ENCODE results near the gene DNM3.

The DNM3 gene

DNA sequence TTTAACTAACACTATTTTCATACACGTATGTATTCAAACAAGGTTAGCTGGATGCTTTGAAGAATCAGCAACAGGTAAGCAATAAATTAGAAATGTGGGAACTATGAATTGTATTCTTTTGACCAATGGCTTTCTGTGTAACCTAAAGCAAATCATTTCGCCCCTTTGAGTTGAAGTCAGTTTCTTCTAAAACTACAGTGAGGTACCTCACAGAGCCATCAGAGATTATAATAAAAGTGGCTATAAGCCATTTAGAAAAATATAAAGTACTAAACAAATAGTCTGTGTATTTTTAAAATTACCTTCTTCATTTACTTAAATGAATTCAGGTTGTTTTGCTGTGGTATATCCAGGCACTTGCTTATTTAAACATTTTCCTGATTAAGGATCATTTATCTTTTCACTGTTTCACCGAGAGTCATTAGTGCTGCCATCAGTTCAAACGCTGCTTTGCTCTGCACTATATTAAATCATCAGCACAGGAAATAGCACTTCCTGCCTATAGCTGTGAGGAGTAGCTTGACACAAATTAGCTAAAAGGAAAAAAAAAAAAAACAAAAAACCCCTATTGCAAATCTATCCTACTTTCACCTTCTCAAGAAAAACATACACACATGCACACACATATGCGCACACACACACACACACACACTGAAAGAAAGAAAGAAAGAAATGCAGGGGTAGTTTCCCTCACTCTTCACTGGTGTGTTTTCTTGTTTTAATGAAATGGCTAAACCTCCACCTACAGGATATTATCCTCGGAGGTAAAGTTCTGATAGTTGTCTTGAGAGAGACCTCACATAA lies 539.3 kb downstream of the DNM3 start:
- DNase-seq: peak; percentile 25 to 59 (median 41)

DNA sequence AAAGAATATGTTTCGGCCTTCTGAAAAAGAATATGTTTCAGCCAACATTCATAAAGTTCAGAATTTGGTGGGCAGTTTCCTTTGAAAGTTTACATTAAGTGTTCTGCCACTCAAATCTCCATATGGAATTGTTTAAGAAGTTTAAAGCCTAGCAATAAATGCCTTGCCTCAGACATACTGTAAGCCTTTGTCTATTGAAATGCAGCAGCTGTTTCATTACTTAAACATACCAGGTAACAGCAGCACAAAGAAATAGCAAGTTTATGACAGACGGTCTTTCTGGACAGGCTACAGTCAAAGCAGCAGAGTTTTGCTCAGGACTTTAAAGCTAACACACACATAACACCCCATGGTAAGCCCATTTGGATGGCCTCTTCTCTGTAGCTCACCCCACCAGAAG lies 540.6 kb downstream of the DNM3 start:
- no peak for DNase-seq

DNA sequence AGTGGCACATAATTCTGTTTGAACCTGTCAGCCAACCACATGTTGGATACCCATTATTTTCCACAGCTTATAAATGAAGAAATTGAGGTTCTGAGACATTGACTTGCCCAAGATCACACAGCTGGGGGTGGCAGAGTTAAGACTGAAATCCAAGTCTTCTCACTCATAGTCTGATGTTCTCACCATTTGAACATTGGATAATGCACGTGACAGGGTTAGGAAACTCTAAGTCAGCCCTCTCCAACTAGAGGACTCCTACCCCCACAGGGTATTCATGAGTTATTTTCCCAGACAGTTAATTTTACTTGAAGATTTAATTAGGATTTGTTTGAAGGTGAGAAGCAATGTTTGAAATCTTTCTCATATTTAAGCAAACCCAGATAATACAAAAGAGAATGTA lies 541.1 kb downstream of the DNM3 start:
- DNase-seq: no peak

DNA sequence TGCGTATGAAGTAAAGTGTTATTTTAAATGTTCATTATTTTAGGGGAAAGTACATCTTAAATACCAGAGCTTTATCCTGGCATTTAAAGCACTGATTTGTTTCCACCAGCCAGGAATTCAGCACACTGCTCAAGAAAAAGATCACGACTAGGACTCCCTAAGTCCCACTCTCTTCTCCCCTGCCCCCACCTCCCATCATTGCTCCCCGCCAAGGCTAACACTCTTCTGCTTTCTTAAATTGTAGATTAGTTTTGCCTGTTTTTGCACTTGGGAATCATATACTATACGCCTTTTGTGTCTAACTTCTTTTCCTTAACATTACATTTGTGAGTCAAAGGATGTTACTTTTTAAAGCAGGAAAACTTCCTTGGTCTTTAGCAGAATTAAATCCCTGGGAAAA lies 541.7 kb downstream of the DNM3 start:
- no peak for DNase-seq

- DNase-seq: no peak
These were observed 542.2 kb downstream of the DNM3 start for GRCh38 chr1:172383536-172383935.

GRCh38 chr1:172384656-172385055 lies 543.4 kb downstream of the DNM3 start:
- DNase-seq: no peak

- no peak for DNase-seq
These were observed 544.7 kb downstream of the DNM3 start for GRCh38 chr1:172386046-172386445.

GRCh38 chr1:172388490-172388889 lies 547.2 kb downstream of the DNM3 start:
- DNase-seq: no peak

DNA sequence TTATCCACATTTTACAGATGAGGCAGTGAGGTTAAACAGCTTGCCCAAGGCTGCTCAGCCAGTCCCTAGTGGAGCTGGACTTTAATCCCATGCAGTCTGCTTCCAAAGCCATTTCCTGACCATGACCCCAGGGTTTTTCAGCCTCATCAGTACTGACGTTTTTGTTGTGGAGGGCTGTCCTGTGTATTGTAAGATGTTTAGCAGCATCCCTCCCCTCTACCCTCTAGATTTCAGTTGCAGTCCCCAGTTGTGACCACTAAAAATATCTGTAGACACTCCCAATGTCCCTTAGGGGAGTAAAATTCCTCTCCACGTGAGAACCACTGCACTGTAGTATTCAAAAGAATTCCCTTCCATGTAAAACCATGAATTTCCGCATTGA lies 549.0 kb downstream of the DNM3 start:
- DNase-seq: no peak

DNA sequence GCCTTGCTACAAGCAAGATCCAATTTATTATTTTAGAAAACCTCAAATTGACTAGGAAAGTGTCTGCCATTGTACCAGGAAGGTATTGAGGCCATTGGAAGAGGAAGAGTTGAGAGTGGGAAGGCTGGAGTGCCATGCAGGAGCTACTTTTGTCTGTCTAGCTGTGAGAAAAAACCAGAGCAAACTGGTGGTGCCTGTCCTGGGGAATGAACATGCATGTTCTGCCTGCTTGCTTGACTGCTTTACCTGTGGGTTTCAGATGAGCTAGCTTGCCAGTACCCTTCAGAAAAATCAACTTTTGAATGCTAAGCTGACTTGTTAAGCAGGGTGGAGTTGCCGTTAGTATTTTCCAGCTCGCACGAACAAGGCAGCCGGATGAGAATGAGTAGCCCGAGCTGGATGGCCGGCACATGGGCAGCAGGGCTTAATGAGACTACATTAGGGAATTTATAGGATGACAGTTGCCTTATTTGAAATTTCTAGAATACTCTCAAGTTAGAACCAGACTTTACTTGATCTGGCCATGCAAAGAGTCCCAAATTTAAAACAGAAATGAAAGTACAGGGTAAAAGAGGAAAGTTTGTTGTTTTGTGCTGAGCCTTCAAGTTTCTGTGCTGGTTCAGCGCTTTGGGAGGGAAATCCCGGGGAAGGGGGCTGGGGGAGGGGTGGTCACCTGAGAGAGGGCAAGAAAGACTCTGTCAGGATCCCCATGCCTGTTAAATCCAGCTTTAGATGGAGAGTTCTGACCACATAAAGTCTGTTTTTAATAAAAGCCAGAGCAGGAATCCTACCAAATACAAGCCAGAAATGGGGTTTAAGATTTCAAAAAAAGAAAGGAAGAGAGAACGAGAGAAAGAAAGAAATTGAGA lies 549.6 kb downstream of the DNM3 start:
- DNase-seq: peak in 2 of 3 donors; percentile 10 to 33

DNA sequence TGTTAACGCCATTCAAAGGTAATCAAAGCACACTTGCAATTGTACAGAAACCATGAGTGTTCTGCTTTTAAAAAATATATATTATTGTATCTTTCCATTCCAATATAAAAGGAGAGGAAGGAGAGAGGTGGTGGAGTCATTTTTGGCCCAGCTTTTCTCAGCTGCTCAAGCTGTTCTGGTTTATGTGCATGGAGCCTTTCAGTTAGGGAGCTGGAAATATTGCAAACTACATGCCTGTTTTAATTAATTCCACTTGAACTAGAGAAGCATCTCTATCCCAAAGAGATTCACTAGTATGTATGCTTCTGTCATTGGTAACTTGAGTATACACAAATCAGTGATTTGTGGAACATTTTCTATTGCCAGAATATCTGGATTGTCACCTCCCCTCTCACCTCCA lies 550.7 kb downstream of the DNM3 start:
- no peak for DNase-seq

GRCh38 chr1:172393354-172393753 lies 552.1 kb downstream of the DNM3 start:
- peak; percentile 78 to 87 (median 82) for DNase-seq

- DNase-seq: peak; percentile 61 to 78 (median 70)
These were observed 552.9 kb downstream of the DNM3 start for GRCh38 chr1:172394141-172394751.

GRCh38 chr1:172394811-172395210 lies 553.5 kb downstream of the DNM3 start:
- DNase-seq: peak in 1 of 3 donors; percentile 29

DNA sequence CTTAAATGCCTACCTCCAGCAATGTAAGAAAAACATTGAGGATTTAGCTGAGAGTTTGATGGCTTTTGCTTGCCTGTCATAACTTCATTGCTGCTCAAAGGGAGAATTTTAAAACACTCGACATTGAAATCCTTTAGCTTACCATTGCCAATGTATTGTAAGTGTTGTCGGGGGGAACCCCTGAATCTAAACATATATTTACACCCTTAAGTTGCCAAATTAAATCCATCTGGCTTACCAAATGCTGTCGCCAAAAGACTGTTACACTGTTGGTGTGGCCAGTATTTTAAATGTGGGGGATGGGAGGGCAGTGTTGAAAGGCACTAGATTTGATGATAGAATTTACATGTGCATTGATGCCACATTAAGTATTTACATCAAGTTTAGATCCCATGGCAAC lies 554.3 kb downstream of the DNM3 start:
- DNase-seq: no peak

GRCh38 chr1:172397221-172397620 lies 555.9 kb downstream of the DNM3 start:
- peak; percentile 45 to 61 (median 46) for DNase-seq

DNA sequence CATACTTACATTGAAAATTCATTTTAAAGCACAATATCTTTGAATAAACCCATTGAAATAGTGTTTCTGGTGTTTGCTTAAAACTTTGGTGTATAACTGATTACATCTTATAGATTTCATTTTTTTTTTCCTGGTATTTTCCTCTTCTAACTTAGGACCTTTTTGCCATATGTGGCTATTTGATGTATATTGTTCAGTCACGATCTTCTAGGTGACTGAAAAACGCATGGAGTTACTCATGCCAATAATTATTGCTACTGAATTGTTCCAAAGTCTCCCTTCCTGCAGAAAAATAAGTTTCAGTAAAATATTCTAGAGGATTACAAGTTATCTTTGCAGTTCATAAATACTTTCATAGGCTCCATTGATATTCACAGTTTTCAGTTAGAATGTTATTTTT lies 556.3 kb downstream of the DNM3 start:
- no peak for DNase-seq

- no peak for DNase-seq
These were observed 556.9 kb downstream of the DNM3 start for GRCh38 chr1:172398193-172398592.

GRCh38 chr1:172398970-172399755 lies 557.9 kb downstream of the DNM3 start:
- peak; percentile 25 to 69 (median 57) for DNase-seq

DNA sequence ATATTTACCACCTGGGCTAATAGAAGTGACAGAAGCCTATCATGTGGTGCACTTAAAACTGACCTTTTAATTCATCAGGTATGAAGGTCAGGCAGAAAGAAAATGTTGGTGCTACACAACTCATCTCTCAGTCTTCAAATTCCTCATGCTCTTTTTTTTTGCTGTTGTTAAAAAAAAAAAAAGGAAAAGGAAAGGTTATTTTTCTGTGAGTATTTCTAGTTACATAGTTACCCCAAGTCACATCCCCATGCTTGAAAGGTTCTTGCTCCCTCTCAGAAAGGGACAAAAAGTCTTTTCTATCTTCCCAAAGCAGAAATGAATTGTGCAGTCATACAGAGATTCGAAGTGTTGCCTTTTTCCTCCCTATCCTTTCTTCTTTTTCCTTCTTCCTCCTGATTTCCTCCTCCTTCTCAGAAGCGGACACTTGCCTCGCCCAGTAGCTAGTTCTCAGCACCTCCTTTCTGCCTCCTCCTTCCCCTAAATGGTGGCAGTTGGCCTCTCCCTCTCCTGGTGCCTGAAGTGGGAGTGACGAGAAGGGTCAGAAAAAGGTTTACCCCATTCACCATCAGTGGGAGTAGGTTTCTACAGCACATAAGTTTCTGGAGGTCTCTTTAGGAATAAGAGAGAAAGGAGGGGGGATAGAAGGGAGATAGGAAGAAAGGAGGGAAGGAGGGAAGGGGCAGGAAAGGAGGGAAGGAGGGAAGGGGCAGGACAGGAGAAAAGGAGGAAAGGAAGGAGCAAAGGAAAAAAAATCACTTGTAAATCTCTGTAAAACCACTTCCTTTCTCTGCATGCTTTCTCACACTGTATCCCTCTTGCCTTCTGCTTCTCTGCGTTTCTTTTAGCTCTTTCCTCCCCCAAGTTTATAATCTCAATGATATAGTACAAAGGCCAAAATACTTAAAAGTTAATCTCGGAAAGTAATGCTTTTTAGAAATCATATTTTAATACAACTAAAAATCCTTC lies 558.7 kb downstream of the DNM3 start:
- DNase-seq: no peak

- DNase-seq: no peak
These were observed 559.4 kb downstream of the DNM3 start for GRCh38 chr1:172400722-172401105.

- DNase-seq: no peak
These were observed 560.2 kb downstream of the DNM3 start for GRCh38 chr1:172401477-172401876.

Measured in suppressor macrophage treated with lipopolysaccharide for 1 hour (primary cell).